Activated naive CD4-positive, alpha-beta T cell treated with anti-CD3 and anti-CD28 coated beads, Interleukin-2, amount 50 U/mL, for 16 hours (primary cell): Measurements from ENCODE around the gene TMEM72.

Experiments
- DNase-seq: peaks from one replicate; pipeline ENCODE4 v3.0.0-alpha.2; 2020

The TMEM72 gene

DNA sequence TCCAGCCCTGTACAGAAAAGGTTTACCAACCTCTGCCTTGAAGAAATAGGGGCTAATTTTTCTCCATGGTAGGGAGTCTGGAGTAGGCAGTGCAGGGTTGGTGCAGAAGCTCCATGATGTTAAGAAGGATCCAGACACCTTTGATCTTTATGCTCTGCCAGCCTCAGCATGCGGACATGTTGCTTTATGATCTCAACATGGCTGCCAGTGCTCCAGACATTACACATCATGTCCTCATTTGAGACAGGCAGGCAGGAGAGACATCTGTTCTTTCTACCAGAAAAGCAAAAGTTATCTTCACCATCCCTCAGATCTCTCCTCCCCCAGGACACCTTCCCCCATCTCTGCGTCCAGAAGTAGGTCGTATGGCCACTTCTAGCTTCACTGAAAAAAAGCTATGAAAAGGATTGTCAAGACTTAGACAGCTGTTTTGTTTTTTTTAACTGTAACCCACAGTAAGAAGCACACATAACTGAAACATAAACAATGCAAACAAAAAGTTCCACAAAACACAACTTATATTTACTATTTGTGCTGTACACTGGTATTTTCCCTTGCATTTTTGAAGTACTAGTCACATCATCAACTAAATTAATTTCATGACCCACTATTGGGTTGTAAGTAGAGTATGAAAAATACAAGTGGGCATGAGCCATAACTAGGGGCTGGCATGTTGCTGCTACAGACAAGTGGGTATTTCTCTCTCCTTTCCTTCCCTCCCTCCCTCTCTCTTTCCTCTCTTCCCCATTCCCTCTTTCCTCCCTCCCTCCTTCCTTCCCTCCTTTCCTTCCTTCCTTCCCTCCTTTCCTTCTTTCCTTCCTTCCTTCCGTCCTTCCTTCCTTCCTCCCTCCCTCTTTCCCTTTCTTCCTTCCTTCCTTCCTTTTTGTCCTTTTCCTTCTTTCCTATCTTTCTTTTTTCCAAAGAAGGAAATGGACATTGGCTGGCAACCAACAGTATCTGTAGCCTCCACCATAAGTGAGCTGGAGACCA lies 45.9 kb downstream of the TMEM72 start:
- no peak for DNase-seq

DNA sequence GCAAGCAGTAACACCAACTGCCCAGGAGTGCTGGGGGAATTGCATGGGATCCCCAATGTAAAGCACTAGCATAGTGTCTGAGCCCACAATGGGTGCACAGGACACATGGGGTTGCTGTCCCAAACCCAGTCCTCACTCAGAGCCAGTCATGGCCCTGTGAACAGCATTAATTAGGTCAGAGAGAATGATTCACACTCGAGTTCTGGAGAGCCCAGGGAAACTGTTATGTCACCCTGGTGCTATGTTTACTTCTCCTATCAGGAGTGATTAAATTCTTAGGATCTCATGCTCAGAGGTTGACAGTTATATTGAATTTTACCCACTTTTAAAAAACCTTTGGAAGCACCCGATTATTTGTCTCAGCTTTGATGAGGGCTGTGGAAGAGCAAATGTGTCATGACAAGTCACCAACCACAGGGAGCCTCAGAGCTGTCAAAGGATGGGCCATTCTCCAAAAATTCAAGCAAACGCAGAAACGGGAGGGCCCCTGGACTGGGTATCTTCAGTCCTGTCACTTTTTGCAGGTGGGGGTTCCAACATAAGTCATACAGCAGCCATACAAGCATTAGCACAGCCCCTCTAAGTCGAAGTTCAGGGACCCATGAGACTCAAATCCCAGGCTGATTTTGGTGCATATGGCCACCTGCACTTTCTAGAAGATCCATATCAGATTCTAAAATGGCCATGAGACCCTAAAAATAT lies 47.2 kb downstream of the TMEM72 start:
- DNase-seq: no peak

- DNase-seq: no peak
These were observed 47.7 kb downstream of the TMEM72 start for GRCh38 chr10:44958898-44959246.

DNA sequence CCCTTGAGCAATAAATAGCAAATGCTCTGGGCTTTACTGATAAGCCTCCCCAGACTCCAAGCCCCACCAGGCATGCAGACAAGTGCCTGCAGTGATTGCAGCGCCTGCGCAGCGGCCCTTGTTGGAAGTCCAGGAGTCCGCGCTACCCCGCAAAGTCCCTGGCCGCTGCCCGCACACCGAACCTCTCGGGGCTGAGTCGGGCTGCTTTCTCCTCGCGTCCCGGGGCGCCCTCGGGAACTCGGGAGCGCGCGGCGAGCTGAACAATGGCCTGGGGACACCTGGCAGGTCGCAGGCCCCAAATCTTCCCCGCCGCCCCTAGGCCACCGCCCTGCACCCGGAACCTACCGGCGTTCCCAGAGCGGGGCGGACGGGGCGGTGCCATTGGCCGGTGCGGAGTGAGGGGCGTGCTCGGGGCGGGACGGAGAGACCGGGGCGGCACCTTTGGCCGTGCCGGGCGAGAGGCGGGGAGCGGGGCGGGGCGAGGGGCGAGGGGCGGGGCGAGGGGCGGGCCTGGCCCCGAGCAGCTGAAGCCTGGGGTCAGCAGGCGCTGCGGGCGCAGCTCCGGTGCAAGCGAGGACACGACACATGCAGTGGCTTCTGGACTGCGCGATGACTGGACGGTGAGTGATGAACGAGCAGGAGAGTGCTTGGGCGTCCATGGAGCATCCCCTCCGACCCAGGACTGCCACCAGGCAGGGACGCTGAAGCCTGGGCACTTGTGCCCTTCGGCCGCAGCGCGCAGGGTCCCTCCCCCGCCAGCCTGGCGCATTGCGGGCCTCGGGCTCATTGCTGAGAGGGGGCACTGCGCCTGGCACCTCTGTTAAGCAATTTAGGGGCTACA lies 48.3 kb downstream of the TMEM72 start, which contains the start of gene RASSF4:
Gene RASSF4 (plus strand): TSS at position 556 of the 841 bp plus-strand sequence. CDS start 10,401 bp downstream, outside the sequence.
- DNase-seq: peak; percentile 94

DNA sequence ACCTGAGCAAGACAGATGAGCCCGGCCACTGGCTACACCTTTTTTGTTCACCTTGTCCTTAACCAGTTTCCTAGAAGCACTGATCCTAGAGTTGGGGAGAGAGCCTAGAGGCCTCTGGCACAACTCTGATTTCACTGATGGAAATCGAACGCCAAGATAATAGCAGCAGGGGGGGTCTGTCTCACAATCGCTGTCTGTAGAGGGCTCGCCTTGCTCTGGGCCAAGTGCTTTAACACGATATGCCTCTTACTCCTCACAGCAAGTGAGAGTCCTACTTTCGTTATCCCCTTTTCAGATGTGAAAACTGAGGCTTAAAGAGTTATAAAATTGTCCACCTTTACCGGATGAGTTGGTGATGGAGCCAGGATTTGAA lies 48.9 kb downstream of the TMEM72 start:
- no peak for DNase-seq

GRCh38 chr10:44960482-44961229 lies 49.5 kb downstream of the TMEM72 start:
- DNase-seq: no peak

DNA sequence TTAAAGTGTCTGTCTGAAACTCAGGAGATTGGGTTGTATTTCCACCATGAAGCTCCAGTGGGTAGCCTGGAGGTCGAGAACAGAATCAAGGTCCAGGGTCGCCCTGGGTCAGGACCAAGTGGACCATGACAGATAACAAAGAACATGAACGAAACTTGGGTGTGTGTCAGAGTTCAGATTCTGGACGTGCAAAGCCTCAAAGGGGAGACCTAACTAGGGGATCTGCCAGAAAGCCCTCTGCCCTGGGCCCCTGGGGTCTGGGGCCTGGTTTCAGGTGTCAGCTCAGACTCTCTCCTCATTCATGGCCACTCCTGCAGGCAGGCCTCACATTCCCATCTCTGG lies 50.1 kb downstream of the TMEM72 start:
- DNase-seq: no peak

- DNase-seq: no peak
These were observed 51.0 kb downstream of the TMEM72 start for GRCh38 chr10:44961931-44962750.

- DNase-seq: no peak
These were observed 52.0 kb downstream of the TMEM72 start for GRCh38 chr10:44962870-44963738.

GRCh38 chr10:44963772-44964633 lies 52.9 kb downstream of the TMEM72 start:
- DNase-seq: no peak

DNA sequence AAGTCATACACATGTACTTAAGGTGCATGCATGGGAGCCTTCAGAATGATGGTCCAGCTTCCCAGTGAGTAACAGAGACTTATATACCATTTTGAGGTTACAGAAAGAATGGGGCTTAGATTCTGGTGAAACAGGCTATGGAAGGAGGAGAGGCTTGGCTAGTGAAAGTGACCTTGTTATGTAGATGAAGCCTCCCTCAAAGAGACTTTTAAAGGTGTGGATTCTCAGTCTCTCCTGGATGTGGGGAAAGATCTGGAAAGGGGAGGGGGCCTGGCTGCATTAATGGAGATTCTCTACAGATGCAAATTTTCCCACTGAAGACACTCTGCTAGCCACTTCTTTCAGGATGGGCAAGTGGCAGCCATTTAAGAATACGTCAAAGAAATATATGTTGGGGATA lies 54.0 kb downstream of the TMEM72 start:
- DNase-seq: no peak

DNA sequence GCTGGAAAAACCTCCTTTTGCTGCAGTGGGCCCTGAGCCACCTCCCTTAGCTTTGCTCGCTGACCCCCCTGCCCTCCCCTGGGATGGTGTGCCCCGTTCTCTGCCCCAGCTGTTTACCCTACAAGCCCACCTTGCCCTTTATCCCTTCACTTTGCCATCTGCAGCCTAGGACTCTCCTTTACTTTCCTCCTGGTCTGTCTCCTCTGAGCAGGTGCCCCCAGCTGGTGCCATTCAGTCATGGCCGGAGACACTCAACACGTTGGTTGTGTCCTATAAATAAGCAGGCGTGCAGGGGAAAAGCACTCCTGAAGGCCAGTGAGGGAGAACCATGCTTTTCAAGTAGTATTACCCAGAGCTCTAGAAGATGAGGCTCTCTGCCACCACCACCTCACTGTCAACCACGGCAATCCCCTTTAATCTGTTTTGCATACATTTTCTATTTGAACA lies 54.5 kb downstream of the TMEM72 start:
- no peak for DNase-seq

- DNase-seq: no peak
These were observed 55.1 kb downstream of the TMEM72 start for GRCh38 chr10:44966129-44966815.

DNA sequence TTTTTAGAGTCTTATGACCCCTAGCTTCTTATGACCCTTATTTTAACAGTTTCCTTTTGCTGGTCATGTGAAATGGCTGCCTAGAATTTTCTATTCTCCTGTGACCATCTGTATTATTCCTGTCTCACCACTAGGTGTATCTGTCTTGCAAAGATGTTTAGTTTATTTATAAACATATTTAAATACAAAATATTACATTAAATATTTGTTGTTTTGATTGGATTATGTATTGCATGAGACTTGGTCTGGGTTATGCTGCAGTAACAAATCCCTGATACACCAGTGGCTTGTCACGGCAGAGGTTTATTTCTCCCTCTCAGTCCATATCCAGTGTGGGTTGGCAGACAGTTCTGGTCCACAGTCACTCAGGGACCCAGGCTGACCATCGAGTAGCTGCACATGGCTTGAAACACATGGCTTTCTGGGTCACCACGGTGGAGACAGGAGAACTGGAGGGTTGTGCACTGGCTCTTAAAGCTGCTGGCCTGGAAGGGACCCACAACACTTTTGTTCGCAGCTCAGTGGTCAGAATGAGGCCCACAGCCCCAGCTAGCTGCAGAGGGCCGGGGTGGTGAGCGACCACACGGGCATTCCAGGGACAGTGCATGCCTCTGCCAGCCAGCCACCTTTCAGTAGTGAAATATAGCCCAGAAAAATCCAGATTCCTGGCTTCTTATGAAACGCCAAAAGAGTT lies 55.8 kb downstream of the TMEM72 start:
- no peak for DNase-seq

DNA sequence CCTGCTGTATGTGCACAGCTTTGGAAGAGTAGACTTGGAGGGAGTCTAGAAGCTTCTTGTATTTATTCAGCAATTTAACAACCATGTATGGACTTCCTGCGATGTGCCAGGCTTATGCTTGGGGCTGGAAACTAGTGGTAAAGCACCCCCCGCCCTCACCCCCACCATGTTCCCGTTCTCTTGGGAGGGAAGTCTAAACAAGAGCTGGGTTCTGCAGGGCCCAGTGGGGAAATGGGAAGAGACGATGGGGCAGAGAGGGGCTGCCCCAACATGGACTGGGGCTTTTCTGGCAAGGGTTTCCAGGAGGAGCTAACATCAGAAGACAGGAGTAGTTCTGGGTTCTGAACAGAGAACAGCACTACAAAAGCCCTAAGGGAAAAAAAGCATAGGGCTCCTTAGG lies 56.5 kb downstream of the TMEM72 start:
- no peak for DNase-seq

DNA sequence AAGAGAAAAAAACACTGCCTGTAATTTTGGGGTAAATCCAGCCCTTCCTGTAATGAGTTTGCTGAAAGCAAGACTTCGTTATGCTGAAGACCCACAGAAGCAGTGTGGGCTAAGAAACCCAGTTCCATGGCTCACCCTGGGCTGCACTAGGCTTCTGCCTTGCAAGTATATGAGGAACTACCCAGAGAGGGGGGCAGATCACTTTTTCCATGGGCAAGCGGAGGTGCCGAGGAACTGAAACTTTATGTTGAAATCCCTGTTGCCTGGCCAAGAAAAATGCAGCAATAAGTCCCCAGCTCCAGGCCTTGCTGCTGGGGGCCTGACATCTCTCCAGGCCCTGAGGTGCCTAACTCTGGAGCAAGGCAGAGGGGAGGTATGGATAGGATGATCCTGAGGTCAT lies 57.0 kb downstream of the TMEM72 start:
- DNase-seq: no peak

DNA sequence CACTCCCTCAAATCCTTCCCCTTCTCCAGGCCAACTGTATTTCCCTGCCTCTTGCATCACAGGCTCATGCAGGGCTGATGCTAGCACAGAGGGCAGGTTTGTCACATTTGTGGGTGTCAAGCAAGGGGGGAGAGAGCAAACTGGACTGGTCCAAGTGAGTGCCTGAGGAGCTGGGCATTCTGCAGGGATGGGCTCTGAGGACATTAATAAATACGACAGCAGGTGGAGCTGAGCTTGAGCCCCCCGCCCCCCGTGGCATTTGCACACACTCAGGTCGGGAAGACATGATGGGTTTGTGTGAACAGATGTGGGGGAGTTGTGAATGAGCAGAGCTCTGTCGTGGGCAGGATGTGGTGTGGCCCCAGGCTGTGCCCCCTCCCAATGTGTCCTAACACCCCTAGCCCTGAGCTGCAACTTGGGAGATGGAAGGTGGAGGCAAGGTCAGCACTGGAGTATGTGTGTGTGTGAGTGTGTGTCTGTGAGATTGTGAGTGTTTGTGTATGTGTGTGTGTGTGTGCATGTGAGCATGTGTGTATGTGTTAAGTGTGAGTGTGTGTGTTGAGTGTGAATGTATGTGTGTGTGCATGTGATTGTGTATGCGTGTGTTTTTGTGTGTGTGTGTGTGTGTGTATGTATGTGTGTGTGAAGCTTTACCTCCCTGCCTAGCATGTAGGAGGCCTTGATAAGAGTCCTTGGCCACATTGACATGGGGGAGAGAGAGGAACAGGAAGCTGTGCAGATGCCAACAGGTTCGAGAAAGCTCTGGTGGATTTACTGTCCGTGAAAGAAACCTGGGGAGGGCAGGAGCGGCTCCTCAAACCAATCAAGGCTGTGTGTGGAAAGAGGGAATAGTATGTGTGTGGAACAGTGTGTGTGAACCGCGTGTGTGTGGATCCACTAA lies 57.6 kb downstream of the TMEM72 start:
- DNase-seq: no peak
